ENCODE data around the gene ZBTB7C. TPM values are rescaled to one million over a fixed set of nuclear protein-coding genes. Genes with fewer than 3 reads are reported as not detected.

Gene ZBTB7C
- total and polyA plus RNA-seq, 2 of the 8 experiments (the other 6 are each of a cell fraction or from before 2014, with no cell fraction given) = 0.15 to 0.45 TPM

DNA sequence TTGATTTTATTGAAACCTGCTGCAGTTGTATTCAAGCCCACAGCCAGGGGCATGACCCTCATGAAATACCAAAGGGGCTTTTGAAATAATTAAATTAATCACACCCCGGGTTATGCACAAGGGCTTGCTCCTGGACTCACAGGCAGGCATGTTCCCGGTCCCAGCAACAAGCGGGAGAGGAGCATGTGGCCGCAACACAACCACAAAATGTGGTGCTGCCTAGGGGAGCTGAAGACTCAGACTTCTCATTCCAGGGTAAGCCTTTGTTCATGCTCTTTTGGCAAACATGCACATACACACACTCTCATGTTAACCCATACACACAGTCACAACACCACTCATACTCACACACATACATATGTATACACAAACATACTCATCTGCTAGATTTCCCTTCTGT lies 245.1 kb downstream of the ZBTB7C start:
- POLR2A ChIA-PET (ENCODE audit: partially characterized antibody) = interaction anchor here (1.0 kb wide), 1 partner anchor 117 kb away, joined by 3 read pairs; no protein-coding TSS in a partner anchor
- Histone ChIP-seq H3K9me3 (ENCODE audit: insufficient read depth in 2 of 2, low read depth in 1 of 2, low read length in 1 of 2) (no peaks in the 10 kb centered on the region), H4K5ac (ENCODE audit: insufficient read length, low read depth, low read length) (no peak overlapping the region), H2AK5ac (ENCODE audit: low read depth, low read length) (no peak overlapping the region), H3K79me1 (ENCODE audit: low read depth, low read length) (no peaks in the 10 kb centered on the region), H3K4me3 (ENCODE audit: extremely low read depth in 1 of 4, insufficient read depth in 2 of 4, low read depth in 3 of 4, low read length in 4 of 4) (no peak overlapping the region), H4K20me1 (replicated peaks in 1 of 2; ENCODE audit: control insufficient read depth in 1 of 2, insufficient read depth in 2 of 2, low read length in 2 of 2) (no peaks in the 10 kb centered on the region), H2BK5ac (ENCODE audit: low read depth, low read length) (no peak overlapping the region), H3K4me2 (ENCODE audit: insufficient read depth in 1 of 2, low read depth in 2 of 2, low read length in 2 of 2) (no peak overlapping the region), H3K27ac (ENCODE audit: low read depth, low read length) (no peak overlapping the region), H4K91ac (replicated peaks; ENCODE audit: insufficient read length, low read length) (no peak overlapping the region), H3K23me2 (ENCODE audit: low read depth, low read length) (peaks cover 3% of the 10 kb centered on the region; the same call in 1 of the 2 replicates), H3K4me1 (replicated peaks in 1 of 4; ENCODE audit: control insufficient read depth in 3 of 4, insufficient read depth in 4 of 4, low read length in 3 of 4) (peaks cover 2 to 15% (median 7%) of the 10 kb centered on the region in 4 experiments), H2BK120ac (replicated peaks; ENCODE audit: low read depth, low read length) (no peak overlapping the region), H3K79me2 (ENCODE audit: control insufficient read depth in 1 of 2, insufficient read depth in 2 of 2, low read length in 2 of 2) (no peaks in the 10 kb centered on the region), H2BK15ac (ENCODE audit: low read length) (no peak overlapping the region), H3K9ac (replicated peaks in 1 of 4; ENCODE audit: extremely low read depth in 1 of 4, low read depth in 3 of 4, low read length in 3 of 4) (no peak overlapping the region), H3K36me3 (ENCODE audit: control insufficient read depth in 2 of 4, insufficient read depth in 4 of 4, low read length in 3 of 4) (no peaks in the 10 kb centered on the region), H3K56ac (replicated peaks; ENCODE audit: insufficient read length, low read depth, low read length) (no peak overlapping the region), H2BK20ac (ENCODE audit: low read length) (no peak overlapping the region), H3K27me3 (replicated peaks in 1 of 4; ENCODE audit: control insufficient read depth in 3 of 4, extremely low read depth in 1 of 4, insufficient read depth in 3 of 4, low read length in 3 of 4) (peaks cover 0 to 25% (median 16%) of the 10 kb centered on the region in 4 experiments; a peak in 6 of 7 replicates), H2AFZ (ENCODE audit: low read length) (no peak overlapping the region), H3K14ac (ENCODE audit: insufficient read length) (no peak overlapping the region), H4K8ac (ENCODE audit: extremely low read depth, insufficient read depth, low read length) (no peak overlapping the region), H3K4ac (replicated peaks; ENCODE audit: insufficient read length, low read depth, low read length) (no peak overlapping the region), H2BK12ac (ENCODE audit: low read depth, low read length) (peak overlapping the region; percentile 22; the same call in 1 of the 2 replicates), H3K18ac (ENCODE audit: extremely low read depth, low read length) (no peak overlapping the region), H3K23ac (ENCODE audit: insufficient read length) (no peak overlapping the region)
- no peak for DNase-seq (ENCODE audit: low read depth in 1 of 2, low spot score in 2 of 2)
- no peak for FAIRE-seq
- CTCF ChIA-PET (ENCODE audit: partially characterized antibody) = interaction anchor here (0.6 to 4.7 kb wide), 10 partner anchors 18 to 391 kb away, joined by 3 to 17 read pairs (median 3); no protein-coding TSS in a partner anchor
- 88% methylated on average over 4 of the region's 4 CpGs; no CpG with 5 or more reads in 1 of the 2 experiments for WGBS, 2 experiments (ENCODE audit: extremely low coverage in 1 of 2, insufficient coverage in 1 of 2, insufficient read length in 1 of 2, insufficient replicate concordance in 2 of 2, low coverage in 1 of 2, low lambda C conversion rate in 2 of 2, missing lambda C conversion rate in 1 of 2)
- no peak for TF ChIP-seq SIX5 (IDR thresholded peaks at IDR 0.05; ENCODE audit: low read depth, low read length)
- no peak for TF ChIP-seq POLR2A (IDR thresholded peaks at IDR 0.05; ENCODE audit: control extremely low read depth in 1 of 2, low read depth in 2 of 2, low read length in 2 of 2)
- no peak for TF ChIP-seq TEAD4 (IDR thresholded peaks at IDR 0.05; ENCODE audit: low read depth, low read length)
- TF ChIP-seq RAD21 (IDR thresholded peaks at IDR 0.05 in 1 of 2, conservative IDR thresholded peaks at IDR 0.05 in 1 of 2; ENCODE audit: low read depth in 2 of 2, low read length in 2 of 2) = no peak
- TF ChIP-seq SUZ12 (IDR thresholded peaks at IDR 0.05; ENCODE audit: low read length) = no peak
- TF ChIP-seq KDM4A (IDR thresholded peaks at IDR 0.05; ENCODE audit: low read depth, low read length, severe bottlenecking) = no peak
- no peak for TF ChIP-seq YY1 (IDR thresholded peaks at IDR 0.05; ENCODE audit: low read depth, low read length)
- TF ChIP-seq MAX (IDR thresholded peaks at IDR 0.05) = no peak
